ENCODE results near the gene PPM1M. TPM values are rescaled to one million over a fixed set of nuclear protein-coding genes. Genes with fewer than 3 reads are reported as not detected.

The PPM1M gene
- total RNA-seq, 1 donor from 2014 or later = 8.9 TPM

Small RNA genes within 50 kb of the gene (microRNA-seq; reads per million reads assigned to microRNA genes)
- gene MIR135A1 = not detected
- gene MIRLET7G = 54,594 reads per million, percentile 99 among the genes with 10 or more reads in this experiment

Other genes with a start within 250 kb of the PPM1M start
- gene RPL29, start 249.9 kb upstream of the PPM1M start, total RNA-seq = 466 TPM
- gene DUSP7, start 189.2 kb upstream of the PPM1M start, total RNA-seq = 21.2 TPM
- 1.5 TPM for gene POC1A, start 91.3 kb upstream of the PPM1M start, total RNA-seq
- gene ALAS1, start 47.6 kb upstream of the PPM1M start, total RNA-seq = 154 TPM
- gene TLR9, start 20.1 kb upstream of the PPM1M start, total RNA-seq = 0.16 TPM
- gene TWF2, start 6.6 kb upstream of the PPM1M start, total RNA-seq = 69.5 TPM
- 69.7 TPM for gene WDR82, start 32.9 kb downstream of the PPM1M start, total RNA-seq
- 6.4 TPM for gene GLYCTK, start 42.1 kb downstream of the PPM1M start, total RNA-seq
- 4.2 TPM for gene DNAH1, start 70.6 kb downstream of the PPM1M start, total RNA-seq
- 53.0 TPM for gene BAP1, start 164.2 kb downstream of the PPM1M start, total RNA-seq
- gene PHF7, start 164.9 kb downstream of the PPM1M start, total RNA-seq = 17.5 TPM
- 15.3 TPM for gene SEMA3G, start 199.3 kb downstream of the PPM1M start, total RNA-seq
- gene TNNC1, start 208.3 kb downstream of the PPM1M start, total RNA-seq = 8,054 TPM
- 59.1 TPM for gene NISCH, start 209.8 kb downstream of the PPM1M start, total RNA-seq
- 52.2 TPM for gene STAB1, start 249.6 kb downstream of the PPM1M start, total RNA-seq

Measured in cardiac septum (tissue), 1 donor.